Dendritic cell treated with granulocyte-macrophage colony-stimulating factor and Interleukin-4, amounts not matched to agents 40 ng/mL and 50 ng/mL, for 4 days (primary cell): Measurements from ENCODE around the gene TSHZ3.

Experiments
- H3K27ac Mint-ChIP-seq: one replicate; pipeline ENCODE4 v1.8.0; 2022; ENCODE audit warnings: mild to moderate bottlenecking, mixed read lengths
- H3K27me3 Mint-ChIP-seq: one replicate; pipeline ENCODE4 v1.8.0; 2022; ENCODE audit warnings: mild to moderate bottlenecking, mixed read lengths
- H3K36me3 Mint-ChIP-seq: one replicate; pipeline ENCODE4 v1.8.0; 2022; ENCODE audit warnings: low read depth, mixed read lengths
- H3K4me1 Mint-ChIP-seq: one replicate; pipeline ENCODE4 v1.8.0; 2022; ENCODE audit warnings: low read depth, mixed read lengths
- H3K4me3 Mint-ChIP-seq: one replicate; pipeline ENCODE4 v1.8.0; 2022; ENCODE audit warnings: mild to moderate bottlenecking, moderate library complexity, mixed read lengths
- H3K9me3 Mint-ChIP-seq: one replicate; pipeline ENCODE4 v1.8.0; 2022; ENCODE audit warnings: mixed read lengths
- intact Hi-C: fragments of 100-400 bp; cut with micrococcal nuclease; formaldehyde crosslinking; loops from one replicate; pipeline ENCODE4 v1.15.0; 2022

The TSHZ3 gene

DNA sequence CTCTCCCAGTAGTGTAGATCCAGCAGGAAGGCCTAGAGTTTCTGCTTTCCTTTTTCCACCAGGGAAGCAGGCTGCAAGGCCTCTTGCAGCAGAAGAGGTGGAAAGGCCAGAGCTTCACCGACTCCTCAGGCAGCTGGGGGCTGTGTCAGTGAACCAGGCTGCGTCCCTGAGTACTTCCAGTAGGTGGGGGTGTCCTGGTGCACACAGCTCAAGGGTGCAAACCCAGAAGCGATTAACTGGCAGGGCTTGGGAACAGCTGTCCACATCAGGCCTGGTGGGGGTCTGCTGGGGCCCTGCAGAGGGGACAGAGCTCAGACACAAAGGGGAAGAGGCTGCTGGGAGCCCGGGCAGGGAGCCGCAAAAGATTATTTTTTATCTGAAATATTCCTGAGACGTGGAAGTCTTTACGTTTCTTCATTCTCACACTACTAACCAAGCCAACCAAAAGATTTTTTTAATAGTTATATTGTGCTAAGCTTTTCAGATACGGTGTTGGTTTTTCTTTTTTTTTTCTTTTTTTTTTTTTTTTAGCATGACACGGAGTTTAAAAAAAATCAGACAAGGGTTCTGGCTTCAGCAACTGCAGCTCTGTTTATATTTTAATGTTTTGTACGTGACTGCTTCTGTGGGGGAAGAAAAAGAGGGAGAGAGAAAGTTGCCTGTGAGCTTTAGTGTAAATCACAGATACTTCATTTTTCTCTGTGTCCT lies 11.0 kb downstream of the TSHZ3 start:
- H3K36me3 Mint-ChIP-seq, result peaks cover 39% of the 10 kb centered on the region

DNA sequence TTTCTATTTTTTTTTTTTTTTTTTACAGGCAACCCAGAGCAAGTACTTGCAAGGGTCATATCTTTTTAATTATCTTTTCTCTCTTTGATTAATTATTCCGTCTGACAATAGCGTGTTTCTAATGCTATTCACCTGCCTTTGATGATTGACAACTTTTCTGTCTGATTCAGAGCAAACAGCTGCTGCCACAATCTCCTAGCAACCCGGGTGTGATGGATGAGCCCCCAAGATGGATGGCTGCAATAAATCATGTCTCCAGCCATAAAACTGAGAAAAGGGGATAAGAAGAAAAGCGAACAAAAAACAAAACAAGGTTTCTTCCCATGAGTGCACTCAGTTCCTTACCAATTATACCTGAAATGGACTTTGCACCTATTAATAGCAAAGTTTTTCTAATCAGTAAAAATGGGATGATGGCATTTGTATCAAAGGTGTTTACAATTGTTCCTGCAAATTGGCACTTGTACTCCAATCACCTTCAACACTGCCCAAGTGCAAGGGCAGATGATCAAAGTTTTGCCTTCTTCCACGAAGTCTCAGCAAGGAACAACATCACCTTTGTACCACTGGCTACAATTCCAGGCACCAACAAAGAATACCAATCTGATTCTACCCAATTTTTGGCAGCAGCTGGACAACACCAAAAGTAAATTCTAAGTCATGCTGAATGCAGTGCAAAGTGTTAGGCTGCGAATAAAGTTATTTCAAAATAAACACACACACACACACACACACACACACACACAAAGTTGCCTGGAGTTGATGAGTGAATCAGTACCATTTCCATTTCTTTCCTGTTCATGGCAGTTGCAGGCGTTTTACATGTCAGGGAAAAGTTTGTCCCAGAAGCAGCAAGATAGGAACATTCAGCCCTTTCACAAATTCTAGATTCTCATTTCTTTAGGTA lies 12.0 kb downstream of the TSHZ3 start:
- Mint-ChIP-seq H3K27me3 (peaks cover 7% of the 10 kb centered on the region), H3K27ac (no peak overlapping the region), H3K9me3 (no peaks in the 10 kb centered on the region), H3K4me1 (peaks cover 43% of the 10 kb centered on the region), H3K36me3 (peaks cover 34% of the 10 kb centered on the region), H3K4me3 (no peak overlapping the region)
- intact Hi-C loops, result no loop called here

More for the DNA sequence above, 11.0 kb downstream of the TSHZ3 start:
- H3K4me1 Mint-ChIP-seq, result peaks cover 39% of the 10 kb centered on the region
- H3K9me3 Mint-ChIP-seq, result no peaks in the 10 kb centered on the region
- peak overlapping the region; percentile 52 for H3K27ac Mint-ChIP-seq
- no peak overlapping the region for H3K4me3 Mint-ChIP-seq
- H3K27me3 Mint-ChIP-seq, result peaks cover 7% of the 10 kb centered on the region
- intact Hi-C loops, result no loop called here

DNA sequence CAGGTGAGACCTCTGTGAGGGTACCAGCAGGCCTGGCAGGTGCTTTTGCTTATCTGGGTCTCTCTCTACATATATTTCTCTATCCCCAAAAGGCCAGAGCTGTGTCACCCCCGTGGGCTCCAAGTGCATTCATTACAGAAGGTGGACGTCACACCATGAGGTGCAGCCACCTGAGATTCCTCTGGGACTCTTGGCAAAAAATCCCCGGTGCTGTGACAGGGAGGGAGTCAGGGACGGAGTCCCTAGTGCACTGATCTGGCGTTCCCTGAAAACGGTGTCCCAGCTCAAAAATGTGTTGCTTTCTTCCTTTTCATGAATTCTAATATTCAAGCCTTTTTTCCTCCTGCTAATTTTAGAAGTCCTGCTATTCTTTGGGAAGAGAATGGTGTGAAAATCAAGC lies 13.5 kb downstream of the TSHZ3 start:
- intact Hi-C loops, result no loop called here
- H3K27ac Mint-ChIP-seq, result no peak overlapping the region
- H3K27me3 Mint-ChIP-seq, result peaks cover 5% of the 10 kb centered on the region
- no peak overlapping the region for H3K4me3 Mint-ChIP-seq
- H3K4me1 Mint-ChIP-seq, result peaks cover 50% of the 10 kb centered on the region
- H3K9me3 Mint-ChIP-seq, result no peaks in the 10 kb centered on the region
- H3K36me3 Mint-ChIP-seq, result peaks cover 34% of the 10 kb centered on the region

DNA sequence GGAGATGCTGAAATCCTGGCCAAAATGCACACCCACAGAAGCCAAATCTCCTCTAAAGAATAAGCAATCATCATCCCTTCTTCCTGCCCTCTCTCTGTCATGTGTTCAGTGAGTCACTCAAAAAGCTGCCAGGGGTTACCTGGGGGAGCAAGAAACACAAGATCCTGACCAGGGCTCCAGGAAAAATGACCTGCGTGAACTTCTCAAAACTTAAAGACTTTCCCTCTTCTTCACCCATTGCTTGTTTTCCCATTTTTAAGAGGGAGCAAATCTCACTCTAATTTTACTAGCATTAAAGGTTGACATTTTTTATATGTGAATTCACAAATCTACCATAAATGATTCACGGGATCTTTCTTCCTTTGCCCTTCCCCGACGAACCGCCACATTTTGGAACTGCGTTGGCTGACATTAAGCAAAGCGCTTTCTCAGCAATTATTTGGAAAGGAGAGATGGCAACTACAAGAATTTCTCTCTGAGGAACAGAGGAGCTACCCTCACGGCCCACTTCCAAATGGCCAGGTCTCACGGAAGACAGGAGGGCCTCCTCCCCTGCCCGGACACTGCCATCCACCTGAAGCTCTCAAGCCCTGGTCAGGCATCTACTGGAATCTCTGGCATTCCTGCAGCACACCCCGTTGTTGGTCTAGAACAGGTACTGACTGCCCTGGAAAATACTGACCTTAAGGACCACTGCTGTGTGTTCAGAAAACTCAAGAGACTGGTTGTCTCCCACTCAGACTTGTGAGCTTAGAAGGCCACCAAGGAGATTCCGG lies 14.2 kb downstream of the TSHZ3 start:
- no peaks in the 10 kb centered on the region for H3K9me3 Mint-ChIP-seq
- no peak overlapping the region for H3K4me3 Mint-ChIP-seq

DNA sequence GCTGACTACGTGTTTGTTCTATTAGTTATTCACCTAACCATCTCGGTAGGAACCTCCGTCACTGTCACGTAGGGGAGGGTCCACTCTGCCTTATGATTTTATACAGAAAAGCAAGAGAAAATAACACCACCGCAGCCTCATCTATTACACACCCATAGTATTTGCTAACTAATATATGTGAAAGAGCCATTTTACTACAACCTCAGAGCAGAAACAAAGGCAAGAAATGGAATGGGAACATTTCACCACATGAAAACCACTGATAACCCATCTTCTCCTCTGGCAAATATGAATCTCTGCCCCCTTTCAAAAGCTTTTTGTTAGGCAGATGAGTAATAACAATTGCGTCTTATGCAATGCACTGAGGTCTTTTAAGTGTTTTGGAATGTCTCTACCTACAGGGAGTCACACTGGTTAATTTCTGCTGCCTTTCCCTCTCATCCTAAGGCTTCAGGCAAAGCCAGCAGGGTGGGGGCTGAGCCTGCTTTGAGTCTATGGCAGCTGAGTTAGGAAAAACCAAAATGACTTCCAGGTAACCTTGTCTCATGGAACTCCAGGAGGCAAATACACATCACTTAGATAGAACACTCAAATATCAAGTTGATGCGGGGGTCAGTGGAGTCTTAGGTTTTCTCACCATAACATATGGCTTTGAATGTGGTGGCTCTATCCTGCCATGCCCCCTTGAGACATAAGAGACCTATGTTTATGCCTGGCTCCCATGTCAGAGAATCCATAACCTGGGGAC lies 15.0 kb downstream of the TSHZ3 start:
- no peak overlapping the region for H3K4me3 Mint-ChIP-seq
- no peak overlapping the region for H3K27ac Mint-ChIP-seq
- H3K36me3 Mint-ChIP-seq, result peaks cover 34% of the 10 kb centered on the region
- H3K9me3 Mint-ChIP-seq, result no peaks in the 10 kb centered on the region
- intact Hi-C loops, result no loop called here
- H3K27me3 Mint-ChIP-seq, result peaks cover 2% of the 10 kb centered on the region
- peaks cover 50% of the 10 kb centered on the region for H3K4me1 Mint-ChIP-seq

More for the DNA sequence above, 14.2 kb downstream of the TSHZ3 start:
- Mint-ChIP-seq H3K36me3 (peaks cover 34% of the 10 kb centered on the region), H3K27me3 (peaks cover 5% of the 10 kb centered on the region), H3K27ac (no peak overlapping the region), H3K4me1 (peaks cover 50% of the 10 kb centered on the region)
- intact Hi-C loops, result no loop called here

DNA sequence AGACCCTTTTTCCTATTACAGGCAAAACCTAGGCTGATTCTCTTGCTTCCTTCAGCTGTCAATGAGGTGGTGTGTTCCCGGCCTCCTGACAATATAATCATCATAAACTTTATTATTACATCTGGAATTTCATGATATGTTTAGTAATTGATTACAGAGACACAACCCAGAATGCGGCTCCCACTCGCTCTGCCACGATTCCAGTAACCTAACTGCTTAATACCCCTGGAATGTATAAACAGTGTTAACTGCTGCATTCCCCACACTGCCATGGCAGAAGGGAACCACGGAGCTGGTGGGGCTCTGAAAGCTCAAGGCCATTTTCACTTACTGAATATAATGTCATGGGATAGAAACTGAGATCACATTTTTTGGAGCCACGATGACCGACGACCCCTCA lies 17.1 kb downstream of the TSHZ3 start:
- peaks cover 19% of the 10 kb centered on the region for H3K36me3 Mint-ChIP-seq
- H3K27ac Mint-ChIP-seq, result no peak overlapping the region

DNA sequence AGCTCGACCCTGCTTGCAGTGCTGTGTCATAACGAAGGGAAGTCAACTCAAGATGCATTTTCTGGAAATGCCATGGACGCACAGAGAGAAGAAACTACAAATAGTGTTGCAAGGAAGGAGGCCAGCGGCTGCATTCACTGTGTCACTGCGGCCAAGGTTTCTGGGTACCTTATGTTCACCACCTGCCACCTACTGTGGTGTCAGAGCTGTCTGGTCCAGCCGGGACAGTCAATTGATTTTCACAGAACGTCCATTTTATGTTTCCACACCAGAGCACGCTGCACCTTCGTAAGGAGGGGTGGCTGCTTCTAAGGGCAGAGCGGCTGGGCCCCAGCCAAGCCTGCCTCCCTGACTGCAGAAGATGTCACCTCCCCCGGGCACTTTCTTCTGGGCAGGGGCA lies 17.7 kb downstream of the TSHZ3 start:
- H3K27ac Mint-ChIP-seq, result peak overlapping the region; percentile 65
- H3K9me3 Mint-ChIP-seq, result no peaks in the 10 kb centered on the region
- intact Hi-C loops, result no loop called here
- H3K4me3 Mint-ChIP-seq, result no peak overlapping the region
- H3K27me3 Mint-ChIP-seq, result no peaks in the 10 kb centered on the region
- peaks cover 13% of the 10 kb centered on the region for H3K36me3 Mint-ChIP-seq
- peaks cover 49% of the 10 kb centered on the region for H3K4me1 Mint-ChIP-seq

More for the DNA sequence above, 17.1 kb downstream of the TSHZ3 start:
- Mint-ChIP-seq H3K4me3 (no peak overlapping the region), H3K4me1 (peaks cover 45% of the 10 kb centered on the region), H3K9me3 (no peaks in the 10 kb centered on the region), H3K27me3 (no peaks in the 10 kb centered on the region)
- intact Hi-C loops, result no loop called here

DNA sequence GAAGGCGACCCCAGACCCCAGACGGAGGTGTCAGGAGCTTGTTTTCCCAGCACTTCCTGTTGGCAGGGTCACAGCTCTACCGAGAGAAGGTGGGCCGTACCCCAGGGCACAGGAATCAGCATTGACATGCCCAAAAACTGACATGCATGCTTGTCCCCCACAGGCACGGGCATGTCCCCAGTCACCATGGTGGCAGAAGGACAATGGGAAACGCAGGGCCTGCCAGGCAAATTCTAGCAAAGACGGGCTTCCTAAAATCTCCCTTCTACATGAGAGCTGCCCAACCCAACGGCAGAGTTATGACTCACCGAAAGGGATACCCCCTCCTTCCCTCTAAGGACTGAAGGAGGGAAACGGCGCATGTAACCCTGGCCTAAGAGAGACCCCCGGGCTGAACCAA lies 18.5 kb downstream of the TSHZ3 start:
- H3K27me3 Mint-ChIP-seq, result no peaks in the 10 kb centered on the region
- peak overlapping the region; percentile 65 for H3K27ac Mint-ChIP-seq
- intact Hi-C loops, result no loop called here

DNA sequence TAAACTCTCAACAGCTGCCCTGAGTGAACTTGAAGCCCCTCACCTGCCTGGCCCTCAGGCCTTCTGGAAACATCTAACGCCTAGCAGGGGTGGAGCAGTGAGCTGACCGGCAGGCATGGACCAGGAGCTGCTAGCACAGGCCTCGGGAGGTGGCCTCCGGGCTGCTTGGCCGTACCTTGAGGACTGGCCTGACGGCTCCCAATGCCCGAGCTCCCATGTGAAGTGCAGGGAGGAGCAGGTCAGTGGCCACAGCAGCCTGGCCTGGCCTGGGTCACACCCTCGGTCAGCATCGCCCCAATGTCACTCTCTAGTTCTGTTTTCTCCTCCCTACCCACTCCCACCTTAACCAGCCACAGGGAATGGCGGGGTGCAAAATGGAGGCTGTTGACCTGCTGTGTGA lies 19.0 kb downstream of the TSHZ3 start:
- H3K9me3 Mint-ChIP-seq, result no peaks in the 10 kb centered on the region
- peaks cover 49% of the 10 kb centered on the region for H3K4me1 Mint-ChIP-seq
- intact Hi-C loops, result no loop called here
- H3K27ac Mint-ChIP-seq, result peak overlapping the region; percentile 65
- H3K4me3 Mint-ChIP-seq, result no peak overlapping the region
- no peaks in the 10 kb centered on the region for H3K27me3 Mint-ChIP-seq
- H3K36me3 Mint-ChIP-seq, result peaks cover 3% of the 10 kb centered on the region

More for the DNA sequence above, 18.5 kb downstream of the TSHZ3 start:
- Mint-ChIP-seq H3K4me3 (no peak overlapping the region), H3K4me1 (peaks cover 49% of the 10 kb centered on the region), H3K9me3 (no peaks in the 10 kb centered on the region), H3K36me3 (peaks cover 6% of the 10 kb centered on the region)

DNA sequence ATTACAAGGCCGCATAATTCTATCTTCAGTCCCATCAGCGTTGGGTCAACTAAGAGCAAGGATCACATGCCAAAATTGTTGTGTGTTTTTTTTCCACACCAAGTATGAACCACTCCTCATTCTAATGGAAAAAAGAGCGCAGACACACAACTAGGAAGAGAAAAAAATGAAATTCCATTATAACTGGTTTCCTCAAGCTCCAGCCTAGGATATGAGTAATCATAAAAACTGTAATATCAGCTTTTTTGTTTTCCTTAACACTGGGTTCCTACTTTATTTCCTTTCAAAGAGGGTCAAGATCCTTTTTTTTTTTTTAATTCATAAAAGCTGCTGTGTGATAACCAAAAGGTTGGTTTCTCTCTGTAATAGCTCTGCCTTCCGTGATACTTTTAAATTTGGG lies 19.4 kb downstream of the TSHZ3 start:
- Mint-ChIP-seq H3K4me3 (no peak overlapping the region), H3K27ac (peak overlapping the region; percentile 65), H3K36me3 (peaks cover 5% of the 10 kb centered on the region), H3K4me1 (peaks cover 49% of the 10 kb centered on the region), H3K9me3 (no peaks in the 10 kb centered on the region), H3K27me3 (no peaks in the 10 kb centered on the region)
- intact Hi-C loops, result no loop called here

DNA sequence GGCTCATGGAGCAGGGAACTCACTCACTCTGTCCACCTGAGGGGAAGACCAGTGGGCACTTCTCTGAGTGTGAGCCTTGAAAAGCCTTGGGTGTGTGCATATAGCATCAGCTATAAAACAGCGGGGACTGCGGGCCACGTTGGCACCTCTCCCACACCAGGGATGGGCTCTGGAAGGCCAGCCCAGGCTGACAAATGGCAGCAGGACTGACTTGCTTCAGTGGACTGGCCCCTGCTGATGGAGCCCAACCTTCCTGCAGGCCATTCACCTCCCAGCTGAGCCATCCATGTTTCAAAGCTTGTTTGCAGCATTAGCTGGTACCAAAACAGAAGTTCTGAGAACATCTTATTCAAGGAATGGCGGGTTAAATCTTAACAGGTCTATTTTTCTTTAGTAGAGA lies 21.0 kb downstream of the TSHZ3 start:
- Mint-ChIP-seq H3K9me3 (no peaks in the 10 kb centered on the region), H3K27me3 (no peaks in the 10 kb centered on the region), H3K27ac (no peak overlapping the region), H3K36me3 (peaks cover 5% of the 10 kb centered on the region), H3K4me1 (peaks cover 49% of the 10 kb centered on the region), H3K4me3 (no peak overlapping the region)
- intact Hi-C loops, result no loop called here

DNA sequence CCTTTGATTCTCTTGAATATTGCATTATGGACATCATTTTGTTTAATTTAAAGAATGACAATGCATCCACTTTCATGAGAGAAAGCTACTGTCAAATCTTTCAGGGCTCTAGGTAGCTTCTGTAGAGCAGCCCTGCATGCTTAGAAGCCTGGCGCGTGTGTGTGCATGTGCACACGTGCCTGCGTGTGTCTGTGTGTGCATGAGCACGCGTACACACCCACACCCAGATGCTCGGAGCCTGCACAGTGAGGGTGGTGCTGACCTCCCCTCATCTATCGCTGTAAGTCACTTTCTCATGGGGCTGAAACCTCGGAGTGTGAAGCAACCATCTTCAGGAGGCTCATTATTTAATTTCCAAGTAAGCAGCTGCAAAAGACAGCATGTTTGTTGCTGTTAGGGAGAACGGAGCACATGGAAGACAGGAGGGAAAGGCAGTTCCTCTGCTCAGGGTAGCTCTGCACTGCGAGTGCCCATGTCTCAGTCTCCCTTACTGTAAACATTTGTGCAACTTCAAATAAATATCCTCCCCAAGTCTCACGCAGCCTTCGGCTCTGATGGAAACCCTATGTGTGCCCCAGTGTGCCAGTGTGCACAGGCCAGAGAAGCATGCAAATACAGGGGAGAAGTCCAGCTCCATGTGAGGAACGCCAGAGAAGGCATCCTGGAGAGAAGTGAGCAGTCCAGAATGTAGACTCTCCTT lies 22.8 kb downstream of the TSHZ3 start:
- Mint-ChIP-seq H3K4me3 (no peak overlapping the region), H3K4me1 (peaks cover 37% of the 10 kb centered on the region), H3K9me3 (no peaks in the 10 kb centered on the region), H3K27me3 (no peaks in the 10 kb centered on the region), H3K36me3 (peaks cover 11% of the 10 kb centered on the region), H3K27ac (no peak overlapping the region)
- intact Hi-C loops, result no loop called here

DNA sequence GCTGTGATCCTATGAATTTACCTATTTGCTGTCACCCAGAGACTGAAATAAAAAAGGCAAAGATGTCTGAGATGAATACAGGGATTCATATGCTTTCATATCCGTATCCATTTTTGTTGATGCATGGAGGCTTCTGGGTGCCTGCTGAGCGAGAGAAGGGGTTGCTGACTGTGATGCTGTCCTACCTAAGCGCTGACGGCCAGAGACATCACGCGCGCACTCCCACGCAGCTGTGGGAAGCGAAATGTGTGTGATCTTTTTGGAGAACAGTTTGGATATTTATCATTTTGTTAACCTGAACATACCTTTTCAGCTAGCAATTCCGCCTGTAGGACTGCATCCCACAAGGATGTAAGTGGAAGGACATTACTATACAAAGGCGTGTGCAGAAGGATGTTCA lies 23.9 kb downstream of the TSHZ3 start:
- H3K4me3 Mint-ChIP-seq, result no peak overlapping the region
- H3K36me3 Mint-ChIP-seq, result peaks cover 15% of the 10 kb centered on the region
- H3K27ac Mint-ChIP-seq, result no peak overlapping the region
- peaks cover 27% of the 10 kb centered on the region for H3K4me1 Mint-ChIP-seq
- intact Hi-C loops, result no loop called here
- no peaks in the 10 kb centered on the region for H3K9me3 Mint-ChIP-seq
- no peaks in the 10 kb centered on the region for H3K27me3 Mint-ChIP-seq
